HG02610 (cell line): Measurements from ENCODE around the gene FAM120B.
"Not testable (repeated sequence)": the region's sequence is repeated elsewhere in the genome, so short reads cannot be mapped to it uniquely, and the experiment has no call there.

Experiments used
- ATAC-seq: cut with Tn5 transposase; IDR thresholded peaks from one replicate; pipeline ENCODE4 v1.9.1; 2021; ENCODE audit warnings: mild to moderate bottlenecking, moderate library complexity; ENCODE audit not compliant: unreplicated experiment

FAM120B gene

GRCh38 chr6:170296423-170296745 lies 10.2 kb upstream of the FAM120B start:
- no peak for ATAC-seq

GRCh38 chr6:170296746-170297575 lies 9.6 kb upstream of the FAM120B start:
- ATAC-seq: no peak

GRCh38 chr6:170297576-170298330 lies 8.8 kb upstream of the FAM120B start:
- no peak for ATAC-seq

- no peak for ATAC-seq
Observed at GRCh38 chr6:170298688-170299087, 7.9 kb upstream of the FAM120B start.

GRCh38 chr6:170301184-170301583 lies 5.4 kb upstream of the FAM120B start:
- no peak for ATAC-seq

GRCh38 chr6:170305805-170306323 lies 694 bp upstream of the FAM120B start:
- ATAC-seq: no peak

GRCh38 chr6:170307080-170307545 lies 555 bp downstream of the FAM120B start:
- ATAC-seq: no peak

- ATAC-seq: no peak
Observed at GRCh38 chr6:170308761-170309160, 2.2 kb downstream of the FAM120B start.

GRCh38 chr6:170311696-170312095 lies 5.1 kb downstream of the FAM120B start:
- ATAC-seq: no peak

GRCh38 chr6:170312876-170313275 lies 6.3 kb downstream of the FAM120B start:
- ATAC-seq: no peak

GRCh38 chr6:170313716-170314295 lies 7.2 kb downstream of the FAM120B start:
- ATAC-seq: no peak

GRCh38 chr6:170314983-170315382 lies 8.4 kb downstream of the FAM120B start:
- no peak for ATAC-seq

GRCh38 chr6:170316071-170316470 lies 9.5 kb downstream of the FAM120B start:
- no peak for ATAC-seq

- ATAC-seq: no peak
Observed at GRCh38 chr6:170317076-170317475, 10.5 kb downstream of the FAM120B start.

GRCh38 chr6:170317718-170318117 lies 11.2 kb downstream of the FAM120B start:
- ATAC-seq: no peak

GRCh38 chr6:170329321-170329720 lies 22.8 kb downstream of the FAM120B start:
- no peak for ATAC-seq

- ATAC-seq: not testable (repeated sequence)
Observed at GRCh38 chr6:170335199-170335598, 28.6 kb downstream of the FAM120B start.

GRCh38 chr6:170344631-170345576 lies 38.3 kb downstream of the FAM120B start:
- ATAC-seq: peak; percentile 64

- ATAC-seq: no peak
Observed at GRCh38 chr6:170345662-170346061, 39.1 kb downstream of the FAM120B start.

GRCh38 chr6:170346649-170347048 lies 40.1 kb downstream of the FAM120B start:
- no peak for ATAC-seq
